ENCODE results near the gene NBAS. TPM values are rescaled to one million over a fixed set of nuclear protein-coding genes. Genes with fewer than 3 reads are reported as not detected.

The NBAS gene
- polyA plus RNA-seq, 1 donor from 2014 or later = 31.9 TPM

- H3K4me3 ChIP-seq (ENCODE audit: low read length) = no peak overlapping the region
- no peak overlapping the region for H3K9ac ChIP-seq (ENCODE audit: low read length)
- no peaks in the 10 kb centered on the region for H3K9me3 ChIP-seq (ENCODE audit: low read length)
- H3K4me2 ChIP-seq (ENCODE audit: low read length) = no peak overlapping the region
- no peaks in the 10 kb centered on the region for H3K27me3 ChIP-seq (ENCODE audit: insufficient read depth, low read depth, low read length)
- H3K36me3 ChIP-seq (ENCODE audit: insufficient read depth, low read length) = no peaks in the 10 kb centered on the region
- TF ChIP-seq POLR2AphosphoS5 (IDR thresholded peaks at IDR 0.05) (no peak), SMC3 (conservative IDR thresholded peaks at IDR 0.05; ENCODE audit: poor library complexity) (no peak), TAF1 (IDR thresholded peaks at IDR 0.05; ENCODE audit: low read depth) (no peak), RAD21 (conservative IDR thresholded peaks at IDR 0.05) (no peak), CTCF (IDR thresholded peaks at IDR 0.05; ENCODE audit: poor library complexity, severe bottlenecking) (no peak), MXI1 (conservative IDR thresholded peaks at IDR 0.05; ENCODE audit: poor library complexity, severe bottlenecking) (no peak), EZH2 (IDR thresholded peaks at IDR 0.05; ENCODE audit: borderline replicate concordance, insufficient read depth, low read length, poor library complexity, severe bottlenecking) (no peak), EP300 (conservative IDR thresholded peaks at IDR 0.05; ENCODE audit: poor library complexity, severe bottlenecking) (no peak), REST (IDR thresholded peaks at IDR 0.05; ENCODE audit: borderline replicate concordance) (no peak)
- H3F3A ChIP-seq (ENCODE audit: insufficient read depth, low read length, poor library complexity, severe bottlenecking) = no peaks in the 10 kb centered on the region
- no peaks in the 10 kb centered on the region for H3K9me2 ChIP-seq (ENCODE audit: insufficient read depth, low read length)
- H2AFZ ChIP-seq (ENCODE audit: low read depth, low read length) = no peak overlapping the region
- H4K20me1 ChIP-seq (ENCODE audit: insufficient read depth) = no peaks in the 10 kb centered on the region
- H3K79me2 ChIP-seq (replicated peaks; ENCODE audit: insufficient read depth, low read length) = no peaks in the 10 kb centered on the region
- H3K27ac ChIP-seq (ENCODE audit: low read length) = no peak overlapping the region
Observed at GRCh38 chr2:15412779-15413178, 148.4 kb downstream of the NBAS start.

GRCh38 chr2:15412309-15412708 lies 148.8 kb downstream of the NBAS start:
- TF ChIP-seq RAD21 (conservative IDR thresholded peaks at IDR 0.05) = no peak
- TF ChIP-seq SMC3 (conservative IDR thresholded peaks at IDR 0.05; ENCODE audit: poor library complexity) = no peak
- no peak for TF ChIP-seq EZH2 (IDR thresholded peaks at IDR 0.05; ENCODE audit: borderline replicate concordance, insufficient read depth, low read length, poor library complexity, severe bottlenecking)
- no peak for TF ChIP-seq REST (IDR thresholded peaks at IDR 0.05; ENCODE audit: borderline replicate concordance)
- no peak for TF ChIP-seq CTCF (IDR thresholded peaks at IDR 0.05; ENCODE audit: poor library complexity, severe bottlenecking)
- TF ChIP-seq EP300 (conservative IDR thresholded peaks at IDR 0.05; ENCODE audit: poor library complexity, severe bottlenecking) = no peak
- no peak for TF ChIP-seq TAF1 (IDR thresholded peaks at IDR 0.05; ENCODE audit: low read depth)
- no peak for TF ChIP-seq POLR2AphosphoS5 (IDR thresholded peaks at IDR 0.05)
- TF ChIP-seq MXI1 (conservative IDR thresholded peaks at IDR 0.05; ENCODE audit: poor library complexity, severe bottlenecking) = no peak
- Histone ChIP-seq H3K9me3 (ENCODE audit: low read length) (no peaks in the 10 kb centered on the region), H3K27me3 (ENCODE audit: insufficient read depth, low read depth, low read length) (no peaks in the 10 kb centered on the region), H3K79me2 (replicated peaks; ENCODE audit: insufficient read depth, low read length) (no peaks in the 10 kb centered on the region), H3K27ac (ENCODE audit: low read length) (no peak overlapping the region), H3K4me2 (ENCODE audit: low read length) (no peak overlapping the region), H3K9me2 (ENCODE audit: insufficient read depth, low read length) (no peaks in the 10 kb centered on the region), H3K36me3 (ENCODE audit: insufficient read depth, low read length) (no peaks in the 10 kb centered on the region), H3F3A (ENCODE audit: insufficient read depth, low read length, poor library complexity, severe bottlenecking) (no peaks in the 10 kb centered on the region), H4K20me1 (ENCODE audit: insufficient read depth) (no peaks in the 10 kb centered on the region), H2AFZ (ENCODE audit: low read depth, low read length) (no peak overlapping the region), H3K4me3 (ENCODE audit: low read length) (no peak overlapping the region), H3K9ac (ENCODE audit: low read length) (no peak overlapping the region)

Measured in neural cell (in vitro differentiated cells).